Activated T-helper 17 cell treated with anti-CD3 and anti-CD28 coated beads, Interleukin-2, amount 50 U/mL, for 72 hours (primary cell): ENCODE data around the gene DHRS1. TPM values are rescaled to one million over a fixed set of nuclear protein-coding genes. Genes with fewer than 3 reads are reported as not detected.

Source experiments
- ATAC-seq: fragments of 150-1000 bp; cut with Tn5 transposase; replicated peaks from 2 replicates; pipeline ENCODE4 v1.10.0; 2021; ENCODE audit warnings: mild to moderate bottlenecking, moderate library complexity
- H3K27ac Mint-ChIP-seq: one replicate; pipeline ENCODE4 v1.8.0; 2022; ENCODE audit warnings: mixed read lengths
- H3K27me3 Mint-ChIP-seq: one replicate; pipeline ENCODE4 v1.8.0; 2022; ENCODE audit warnings: mixed read lengths
- H3K36me3 Mint-ChIP-seq: one replicate; pipeline ENCODE4 v1.8.0; 2022; ENCODE audit warnings: low read depth, mild to moderate bottlenecking, mixed read lengths
- H3K4me1 Mint-ChIP-seq: one replicate; pipeline ENCODE4 v1.8.0; 2022; ENCODE audit warnings: mixed read lengths
- H3K4me3 Mint-ChIP-seq: one replicate; pipeline ENCODE4 v1.8.0; 2022; ENCODE audit warnings: mild to moderate bottlenecking, mixed read lengths
- H3K9me3 Mint-ChIP-seq: one replicate; pipeline ENCODE4 v1.8.0; 2022; ENCODE audit warnings: mixed read lengths
- total RNA-seq, 2 donors: library from RNA; stranded (reverse); gene quantifications; one replicate each; pipeline ENCODE4 v1.2.3, GENCODE V29; 2022

The DHRS1 gene
- total RNA-seq, 2 donors from 2014 or later = 12.6 to 14.2 TPM

DNA sequence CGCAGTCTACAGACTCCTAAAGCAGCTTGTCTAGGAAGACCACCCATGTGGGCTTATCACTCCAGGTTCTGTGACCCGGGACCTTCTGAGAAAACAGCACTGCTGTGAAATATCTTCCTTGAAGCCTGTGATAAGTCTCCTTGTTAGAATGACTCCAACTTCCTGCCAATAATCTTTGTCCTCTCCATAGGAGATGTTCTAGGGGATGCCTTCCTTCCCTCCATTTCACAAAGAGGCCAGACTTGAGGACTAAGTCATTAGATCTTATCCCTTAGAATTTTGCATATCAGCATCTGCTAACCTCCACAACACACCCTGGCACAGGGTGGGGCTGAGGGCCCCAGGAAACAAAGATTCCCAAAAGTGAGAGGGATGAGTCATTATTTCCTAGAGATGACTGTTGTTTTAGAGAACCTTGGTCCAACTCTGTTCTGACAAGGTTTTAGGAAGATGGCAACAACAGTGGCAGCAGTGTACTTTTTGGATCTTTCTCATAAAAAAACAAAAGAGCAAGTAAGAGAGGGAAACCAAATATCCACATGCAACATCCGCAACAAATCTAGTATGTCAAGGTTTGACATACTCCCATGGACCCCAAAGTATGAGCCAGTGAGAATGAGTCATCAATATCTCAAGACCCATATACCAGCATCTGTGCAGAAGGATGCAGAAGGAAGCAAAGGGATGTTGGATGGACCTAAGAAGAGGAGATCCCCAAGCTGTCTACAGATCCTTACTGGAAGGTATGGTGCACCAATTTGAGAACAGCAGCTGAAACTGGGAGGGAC is 17.8 kb upstream of the DHRS1 start:
- no peak overlapping the region for H3K4me3 Mint-ChIP-seq

DNA sequence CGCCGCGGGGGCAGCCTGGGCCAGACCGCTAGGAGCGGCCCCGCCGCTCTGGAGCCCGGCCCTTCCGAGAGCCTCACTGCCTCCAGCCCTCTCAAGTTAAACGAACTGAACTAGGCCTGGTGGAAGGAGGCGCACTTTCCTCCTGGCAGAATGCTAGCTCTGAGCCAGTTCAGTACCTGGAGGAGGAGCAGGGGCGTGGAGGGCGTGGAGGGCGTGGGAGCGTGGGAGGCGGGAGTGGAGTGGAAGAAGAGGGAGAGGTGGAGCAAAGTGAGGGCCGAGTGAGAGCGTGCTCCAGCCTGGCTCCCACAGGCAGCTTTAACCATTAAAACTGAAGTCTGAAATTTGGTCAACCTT is 17.0 kb upstream of the DHRS1 start:
- Mint-ChIP-seq H3K4me1 (peaks cover 40% of the 10 kb centered on the region), H3K4me3 (no peak overlapping the region)
- ATAC-seq = no peak

More for the DNA sequence above, 17.8 kb upstream of the DHRS1 start:
- peak; percentile 56 for ATAC-seq
- peaks cover 35% of the 10 kb centered on the region for H3K4me1 Mint-ChIP-seq
- H3K27me3 Mint-ChIP-seq = peaks cover 4% of the 10 kb centered on the region
- H3K9me3 Mint-ChIP-seq = no peaks in the 10 kb centered on the region
- peak overlapping the region; percentile 88 for H3K27ac Mint-ChIP-seq
- no peaks in the 10 kb centered on the region for H3K36me3 Mint-ChIP-seq

DNA sequence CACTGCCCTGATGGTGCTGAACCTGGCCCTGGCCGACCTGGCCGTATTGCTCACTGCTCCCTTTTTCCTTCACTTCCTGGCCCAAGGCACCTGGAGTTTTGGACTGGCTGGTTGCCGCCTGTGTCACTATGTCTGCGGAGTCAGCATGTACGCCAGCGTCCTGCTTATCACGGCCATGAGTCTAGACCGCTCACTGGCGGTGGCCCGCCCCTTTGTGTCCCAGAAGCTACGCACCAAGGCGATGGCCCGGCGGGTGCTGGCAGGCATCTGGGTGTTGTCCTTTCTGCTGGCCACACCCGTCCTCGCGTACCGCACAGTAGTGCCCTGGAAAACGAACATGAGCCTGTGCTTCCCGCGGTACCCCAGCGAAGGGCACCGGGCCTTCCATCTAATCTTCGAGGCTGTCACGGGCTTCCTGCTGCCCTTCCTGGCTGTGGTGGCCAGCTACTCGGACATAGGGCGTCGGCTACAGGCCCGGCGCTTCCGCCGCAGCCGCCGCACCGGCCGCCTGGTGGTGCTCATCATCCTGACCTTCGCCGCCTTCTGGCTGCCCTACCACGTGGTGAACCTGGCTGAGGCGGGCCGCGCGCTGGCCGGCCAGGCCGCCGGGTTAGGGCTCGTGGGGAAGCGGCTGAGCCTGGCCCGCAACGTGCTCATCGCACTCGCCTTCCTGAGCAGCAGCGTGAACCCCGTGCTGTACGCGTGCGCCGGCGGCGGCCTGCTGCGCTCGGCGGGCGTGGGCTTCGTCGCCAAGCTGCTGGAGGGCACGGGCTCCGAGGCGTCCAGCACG is 16.4 kb upstream of the DHRS1 start:
- H3K9me3 Mint-ChIP-seq = no peaks in the 10 kb centered on the region
- no peak overlapping the region for H3K4me3 Mint-ChIP-seq
- H3K27me3 Mint-ChIP-seq = peaks cover 4% of the 10 kb centered on the region
- H3K4me1 Mint-ChIP-seq = peaks cover 40% of the 10 kb centered on the region
- no peaks in the 10 kb centered on the region for H3K36me3 Mint-ChIP-seq
- H3K27ac Mint-ChIP-seq = no peak overlapping the region
- ATAC-seq = no peak

More for the DNA sequence above, 17.0 kb upstream of the DHRS1 start:
- H3K36me3 Mint-ChIP-seq = no peaks in the 10 kb centered on the region
- peaks cover 4% of the 10 kb centered on the region for H3K27me3 Mint-ChIP-seq
- H3K9me3 Mint-ChIP-seq = no peaks in the 10 kb centered on the region
- no peak overlapping the region for H3K27ac Mint-ChIP-seq

- Mint-ChIP-seq H3K27me3 (peaks cover 4% of the 10 kb centered on the region), H3K27ac (no peak overlapping the region), H3K36me3 (no peaks in the 10 kb centered on the region), H3K9me3 (no peaks in the 10 kb centered on the region), H3K4me1 (peaks cover 41% of the 10 kb centered on the region), H3K4me3 (no peak overlapping the region)
- ATAC-seq = no peak
Measured at GRCh38 chr14:24315243-24315806, 15.7 kb upstream of the DHRS1 start.

DNA sequence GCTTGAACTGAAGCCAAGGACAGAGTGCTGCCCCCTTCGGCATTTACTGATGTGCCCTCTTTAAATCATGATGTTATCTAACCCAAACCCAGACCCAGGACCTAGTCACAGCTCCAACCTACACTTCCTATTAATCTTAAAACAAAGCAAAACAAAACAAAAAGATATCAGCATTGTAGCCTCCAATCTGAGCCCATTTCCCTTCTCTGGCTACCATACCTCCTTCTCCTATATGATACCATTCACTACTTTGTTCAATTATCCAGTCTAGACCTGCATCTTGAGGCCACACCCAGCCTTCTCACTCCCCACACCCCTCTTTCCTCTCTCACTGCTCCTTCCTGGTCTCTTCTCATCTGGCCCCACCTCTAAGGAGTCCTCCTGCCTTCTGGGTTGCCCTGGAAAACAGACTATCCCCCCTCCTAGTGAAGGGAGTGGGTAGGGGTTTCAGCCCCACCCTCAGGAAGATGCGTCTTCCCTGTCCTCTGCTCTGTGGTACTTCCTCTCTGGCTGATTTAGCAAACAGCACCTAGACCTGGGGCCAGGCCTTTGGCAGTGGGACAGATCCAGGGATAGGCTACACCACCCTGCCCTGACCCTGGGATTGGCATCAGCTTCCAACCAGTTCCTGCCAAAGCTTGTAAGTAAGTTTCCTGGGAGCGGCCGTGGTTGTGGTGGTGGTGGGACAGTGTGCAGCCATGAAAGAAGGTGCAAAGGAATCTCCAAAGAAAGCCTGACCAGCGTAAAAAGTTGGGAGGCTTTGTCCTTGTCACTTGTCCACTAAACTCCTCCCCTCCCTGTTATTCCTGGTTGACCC is 15.0 kb upstream of the DHRS1 start:
- ATAC-seq = no peak
- Mint-ChIP-seq H3K4me1 (peaks cover 46% of the 10 kb centered on the region), H3K4me3 (peak overlapping the region; percentile 87), H3K9me3 (no peaks in the 10 kb centered on the region), H3K27me3 (peaks cover 4% of the 10 kb centered on the region), H3K36me3 (peaks cover under 1% of the 10 kb centered on the region), H3K27ac (peak overlapping the region; percentile 86)

- H3K27me3 Mint-ChIP-seq = no peaks in the 10 kb centered on the region
- ATAC-seq = no peak
- H3K27ac Mint-ChIP-seq = peak overlapping the region; percentile 86
- no peaks in the 10 kb centered on the region for H3K9me3 Mint-ChIP-seq
- H3K36me3 Mint-ChIP-seq = peaks cover 7% of the 10 kb centered on the region
- peaks cover 49% of the 10 kb centered on the region for H3K4me1 Mint-ChIP-seq
- H3K4me3 Mint-ChIP-seq = peak overlapping the region; percentile 87
Measured at GRCh38 chr14:24313913-24314312, 14.3 kb upstream of the DHRS1 start.

DNA sequence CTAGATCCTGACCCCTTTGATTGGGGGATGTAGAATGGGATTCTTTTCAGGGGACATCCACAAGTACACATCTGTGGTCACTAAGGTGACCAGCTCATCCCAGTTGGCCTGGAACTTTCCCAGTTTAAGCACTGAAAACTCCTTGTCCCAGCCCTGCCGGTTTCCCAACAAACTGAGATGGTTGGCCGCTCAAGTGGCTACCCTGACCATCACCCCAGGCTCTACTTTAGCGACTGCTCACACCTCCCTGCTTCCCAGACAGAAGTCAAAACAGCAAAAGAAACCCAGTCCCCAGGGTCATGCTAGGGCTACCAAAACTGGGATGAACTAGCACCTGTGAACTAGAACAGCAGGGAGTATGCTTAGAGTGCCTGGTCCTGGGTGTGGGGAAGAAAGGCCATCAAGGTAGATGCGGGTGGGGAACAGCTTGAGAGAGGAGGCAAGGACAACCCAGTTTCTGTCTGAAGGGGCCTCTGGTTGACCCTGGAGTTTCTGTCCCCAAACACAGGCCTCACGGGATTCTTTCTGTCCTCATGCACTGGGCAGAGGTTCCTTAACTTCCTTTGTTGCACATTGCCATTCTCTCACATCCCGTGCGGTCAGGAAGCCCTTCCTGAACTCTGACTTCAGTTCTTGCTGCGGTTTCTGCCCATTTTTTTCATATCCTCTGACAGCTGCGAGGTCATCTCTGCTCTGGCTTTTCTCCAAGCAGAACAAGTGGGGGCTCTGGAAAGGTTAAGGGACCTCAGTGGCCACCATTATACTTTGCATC is 13.3 kb upstream of the DHRS1 start:
- peaks cover 55% of the 10 kb centered on the region for H3K4me1 Mint-ChIP-seq
- H3K36me3 Mint-ChIP-seq = peaks cover 16% of the 10 kb centered on the region
- peak overlapping the region; percentile 86 for H3K27ac Mint-ChIP-seq
- peak overlapping the region; percentile 87 for H3K4me3 Mint-ChIP-seq
- ATAC-seq = peak; percentile 13
- no peaks in the 10 kb centered on the region for H3K9me3 Mint-ChIP-seq
- H3K27me3 Mint-ChIP-seq = no peaks in the 10 kb centered on the region

- ATAC-seq = no peak
- Mint-ChIP-seq H3K36me3 (peaks cover 25% of the 10 kb centered on the region), H3K9me3 (no peaks in the 10 kb centered on the region), H3K27me3 (no peaks in the 10 kb centered on the region), H3K4me1 (peaks cover 53% of the 10 kb centered on the region), H3K4me3 (peak overlapping the region; percentile 87), H3K27ac (peak overlapping the region; percentile 86)
Measured at GRCh38 chr14:24311837-24312615, 12.4 kb upstream of the DHRS1 start.

GRCh38 chr14:24310646-24311604 is 11.3 kb upstream of the DHRS1 start, which contains the start of gene LTB4R:
TSS of gene LTB4R (plus strand) at chr14:24311502. CDS start at chr14:24315652, 4,150 bp downstream.
- peaks cover 52% of the 10 kb centered on the region for H3K4me1 Mint-ChIP-seq
- H3K4me3 Mint-ChIP-seq = peak within 1 kb of the TSS; percentile 87
- peaks cover 36% of the 10 kb centered on the region for H3K36me3 Mint-ChIP-seq
- no peaks in the 10 kb centered on the region for H3K9me3 Mint-ChIP-seq
- ATAC-seq = peak; percentile 81
- H3K27ac Mint-ChIP-seq = peak within 1 kb of the TSS; percentile 86
- no peaks in the 10 kb centered on the region for H3K27me3 Mint-ChIP-seq

GRCh38 chr14:24310265-24310645 is 10.7 kb upstream of the DHRS1 start:
- peaks cover 43% of the 10 kb centered on the region for H3K36me3 Mint-ChIP-seq

GRCh38 chr14:24309538-24310264 is 10.1 kb upstream of the DHRS1 start, which contains the start of gene LTB4R2:
TSS of gene LTB4R2 (plus strand) at chr14:24310140. CDS start at chr14:24310665, 525 bp downstream.
- Mint-ChIP-seq H3K27ac (peak within 1 kb of the TSS; percentile 51), H3K9me3 (no peaks in the 10 kb centered on the region), H3K27me3 (no peaks in the 10 kb centered on the region), H3K4me3 (peak within 1 kb of the TSS; percentile 87), H3K36me3 (peaks cover 48% of the 10 kb centered on the region), H3K4me1 (peaks cover 52% of the 10 kb centered on the region)
- no peak for ATAC-seq

More at GRCh38 chr14:24310265-24310645, 10.7 kb upstream of the DHRS1 start:
- Mint-ChIP-seq H3K9me3 (no peaks in the 10 kb centered on the region), H3K4me3 (peak overlapping the region; percentile 87), H3K4me1 (peaks cover 52% of the 10 kb centered on the region), H3K27ac (peak overlapping the region; percentile 50), H3K27me3 (no peaks in the 10 kb centered on the region)
- ATAC-seq = no peak
